Kidney glomerular epithelial cell (primary cell): Measurements from ENCODE around the gene S100A7A.

Experiments used
- DNase-seq: peaks from one replicate; lab custom pipeline; 2025; lab: John Stamatoyannopoulos, UW

The S100A7A gene

DNA sequence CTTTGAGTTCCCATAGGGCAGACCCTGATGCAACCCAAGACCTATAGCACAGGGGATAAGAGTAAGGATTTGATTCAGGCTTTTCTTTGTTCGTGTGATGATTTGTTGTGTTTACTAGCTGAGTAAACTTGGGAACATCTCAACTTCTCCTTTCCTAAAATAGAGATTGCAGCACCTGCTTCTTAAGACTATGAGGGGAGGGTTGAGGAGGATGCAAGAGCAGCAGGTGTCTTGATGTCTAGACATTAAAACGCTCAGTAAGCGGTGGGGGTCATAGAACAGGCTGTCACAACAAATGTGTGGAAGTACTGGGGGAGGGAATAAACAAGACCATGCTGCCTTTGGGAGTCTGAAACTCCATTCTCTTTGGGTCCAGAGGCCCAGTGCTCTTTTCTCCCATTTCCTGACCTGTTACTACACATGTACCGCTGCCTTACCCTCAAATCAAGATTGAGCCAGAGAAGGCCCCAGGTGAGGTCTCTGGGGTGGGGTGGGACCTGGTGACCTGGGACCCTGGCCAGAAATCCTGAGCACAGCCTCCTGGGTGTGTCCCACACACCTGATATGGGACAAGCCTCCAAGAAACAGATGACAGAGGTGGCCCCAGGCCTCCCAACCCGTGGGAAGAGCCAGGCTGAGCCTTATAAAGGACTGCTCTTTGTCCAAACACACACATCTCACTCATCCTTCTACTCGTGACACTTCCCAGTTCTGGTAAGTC, at the start of gene S100A7A:
S100A7A (plus strand) TSS at position 671 of the 721 bp plus-strand sequence. CDS start 1,563 bp downstream, outside the sequence.
- DNase-seq, result no peak

DNA sequence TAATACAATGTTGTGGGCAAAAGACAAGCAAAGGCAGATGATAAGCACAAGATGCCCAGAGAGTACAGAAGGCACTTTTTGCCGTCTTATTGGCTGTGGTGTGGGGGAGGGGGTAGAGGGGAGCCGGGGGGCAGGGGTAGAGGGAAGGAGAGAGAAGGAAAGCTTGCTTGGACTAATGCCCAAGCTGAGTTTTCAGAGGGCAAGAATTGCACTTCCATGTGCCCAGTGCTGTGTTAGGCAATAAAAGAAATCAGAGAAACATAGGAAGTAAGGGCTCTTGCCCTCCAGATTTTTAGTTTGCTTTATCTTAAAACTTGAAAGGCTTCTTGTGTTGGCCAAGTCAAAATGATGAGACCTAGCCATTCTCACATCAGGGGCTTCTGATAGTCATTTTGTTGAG, 49.2 kb upstream of the S100A7A start:
- no peak for DNase-seq

DNA sequence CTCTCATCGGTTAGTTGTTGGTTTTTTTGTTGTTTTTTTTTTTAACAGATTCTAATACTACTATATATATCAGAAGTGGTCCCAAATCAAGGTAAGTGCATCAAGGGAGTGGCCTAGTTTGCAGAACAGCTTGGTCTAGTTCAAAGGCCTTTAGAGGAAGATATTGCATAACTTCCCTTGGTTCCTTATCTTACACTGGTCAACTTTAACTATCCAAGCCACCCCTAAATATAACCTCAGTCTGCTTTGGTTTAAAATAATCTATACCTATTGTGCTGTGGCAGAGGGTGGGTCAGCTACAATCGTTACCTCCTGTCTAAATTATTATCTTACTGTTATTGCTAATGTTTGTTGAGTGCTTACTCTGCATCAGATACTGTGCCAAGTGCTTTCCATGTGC, 47.8 kb upstream of the S100A7A start:
- DNase-seq, result no peak

DNA sequence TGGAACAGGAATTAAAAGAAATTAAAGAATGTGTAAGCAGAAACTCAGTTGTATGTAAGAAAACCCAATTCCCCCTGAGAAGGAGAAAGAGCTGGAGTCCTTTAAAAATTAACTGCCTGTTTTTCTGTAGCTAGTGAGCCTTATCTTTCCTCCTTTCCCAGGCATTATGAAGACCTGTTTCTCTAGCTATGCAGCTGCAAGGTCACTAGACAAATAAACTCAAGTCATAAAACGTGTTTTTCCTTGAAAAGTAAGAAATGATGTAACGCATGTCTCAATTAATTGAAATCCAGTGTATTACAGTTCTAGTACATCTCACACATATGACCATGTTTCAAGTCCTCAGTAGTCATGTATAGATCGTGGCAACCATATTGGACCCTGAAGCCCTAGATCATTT, 46.2 kb upstream of the S100A7A start:
- DNase-seq, result no peak

DNA sequence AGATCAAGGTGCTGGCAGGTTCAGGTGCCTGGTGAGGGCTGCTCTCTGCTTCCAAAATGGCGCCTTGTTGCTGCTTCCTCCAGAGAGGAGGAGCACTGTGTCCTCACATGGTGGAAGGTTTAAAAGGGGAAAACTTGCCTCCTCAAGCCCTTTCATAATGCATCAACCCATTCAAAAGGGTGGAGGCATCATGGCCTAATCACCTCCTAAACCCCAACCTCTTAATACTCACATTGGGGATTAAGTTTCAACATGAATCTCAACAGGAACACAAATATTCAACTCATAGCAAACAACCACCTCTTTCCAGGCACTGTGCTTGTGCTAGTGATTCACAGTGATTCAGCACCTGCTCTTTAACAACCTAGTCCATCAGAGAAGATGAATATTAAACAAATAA, 45.1 kb upstream of the S100A7A start:
- DNase-seq, result no peak

DNA sequence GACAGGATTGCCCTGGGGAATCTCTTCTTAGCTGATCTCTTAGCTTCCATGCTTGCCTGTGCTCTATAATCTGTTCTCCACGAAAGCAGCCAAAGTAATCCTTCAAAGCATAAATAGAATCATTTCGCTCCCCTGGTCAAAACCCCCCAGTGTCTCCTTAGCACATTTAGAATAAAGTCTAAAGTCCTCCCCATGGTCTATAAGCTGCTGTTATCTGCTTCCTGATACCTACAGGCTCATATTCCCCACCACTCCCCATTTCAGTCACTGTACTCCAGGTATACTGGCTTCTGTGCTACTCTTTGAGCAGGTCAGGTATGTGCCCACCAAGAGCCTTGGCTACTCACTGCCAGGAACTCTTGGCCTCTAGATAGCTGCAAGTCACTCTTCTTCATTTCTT, 43.7 kb upstream of the S100A7A start:
- DNase-seq, result no peak

DNA sequence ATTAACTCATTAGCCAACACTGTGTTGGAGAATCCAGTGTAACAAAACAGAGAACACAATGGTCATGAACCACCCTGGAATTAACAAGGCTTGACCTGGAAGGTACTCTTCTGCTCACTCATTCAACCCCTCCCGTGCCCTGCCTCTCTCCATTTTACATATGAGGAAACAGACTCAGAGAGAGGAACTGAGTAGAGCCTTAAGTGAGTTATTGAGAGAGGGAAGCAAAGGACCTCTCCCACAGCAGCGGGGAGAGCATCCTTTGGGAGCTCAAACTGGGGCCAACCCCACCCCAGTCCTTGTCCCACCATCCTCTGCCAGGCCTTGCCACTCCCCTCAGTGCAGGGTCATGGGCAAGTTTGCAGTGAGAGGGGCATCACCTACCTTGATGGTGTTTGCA, 42.2 kb upstream of the S100A7A start:
- DNase-seq, result no peak

DNA sequence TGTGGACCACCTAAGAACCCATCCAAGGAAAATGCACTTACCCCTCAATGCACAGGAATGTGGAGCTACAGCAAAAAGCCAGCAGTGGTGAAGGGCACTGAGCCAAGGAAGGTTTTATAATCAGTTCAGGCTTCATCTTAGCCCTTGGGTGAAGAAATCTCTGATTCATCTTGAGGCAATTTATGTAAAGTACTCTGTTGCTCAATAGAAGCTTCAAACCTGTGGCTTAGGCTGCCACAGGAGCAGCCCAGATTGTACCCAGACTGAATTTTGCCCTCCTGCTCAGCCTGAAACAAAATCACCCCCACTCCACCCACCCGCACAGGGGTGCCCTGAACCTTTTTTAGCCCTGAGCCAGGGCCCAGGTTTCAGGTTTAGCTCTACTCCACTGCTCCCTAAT, 40.8 kb upstream of the S100A7A start, which contains the start of gene S100A12:
S100A12 (minus strand) TSS at position 111 of the 400 bp plus-strand sequence. CDS start 1,029 bp downstream, outside the sequence.
- peak; percentile 92 for DNase-seq

DNA sequence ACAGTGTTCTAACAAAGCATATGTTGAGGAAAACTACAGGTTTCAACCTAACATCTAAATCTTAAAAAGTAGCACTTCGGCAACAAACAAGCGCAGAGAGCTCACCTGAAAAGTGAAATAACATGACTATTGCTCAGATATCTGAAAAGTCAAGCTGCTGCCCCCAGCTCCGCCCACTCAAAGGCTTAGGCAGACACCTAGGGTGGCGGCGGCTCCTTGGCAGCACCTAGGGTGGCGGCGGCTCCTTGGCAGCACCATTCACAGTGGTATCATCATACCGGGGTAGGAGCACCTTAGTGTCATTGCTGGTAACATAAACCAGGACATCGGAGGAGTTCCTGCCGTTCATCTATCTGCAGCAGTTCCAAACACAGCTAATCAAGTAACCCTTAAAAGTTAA, 36.7 kb upstream of the S100A7A start:
- DNase-seq, result no peak

DNA sequence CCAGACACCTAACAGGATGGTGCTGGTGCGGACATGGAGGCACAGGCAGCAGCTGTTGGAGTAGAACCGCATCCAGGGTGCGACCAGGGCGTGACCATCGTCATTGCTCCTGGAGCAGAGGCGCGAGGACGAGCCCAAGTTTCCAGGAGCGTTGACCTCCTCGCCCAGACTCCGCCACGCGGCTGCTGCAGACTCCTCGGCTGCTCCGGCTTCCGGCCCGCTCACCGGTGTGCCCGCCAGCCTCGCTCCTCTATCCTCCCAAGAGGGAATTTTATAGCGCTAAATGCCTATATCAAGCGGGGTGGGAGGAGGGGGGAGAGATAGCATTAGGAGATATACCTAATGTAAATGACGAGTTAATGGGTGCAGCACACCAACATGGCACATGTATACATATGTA, 35.6 kb upstream of the S100A7A start:
- DNase-seq, result no peak

DNA sequence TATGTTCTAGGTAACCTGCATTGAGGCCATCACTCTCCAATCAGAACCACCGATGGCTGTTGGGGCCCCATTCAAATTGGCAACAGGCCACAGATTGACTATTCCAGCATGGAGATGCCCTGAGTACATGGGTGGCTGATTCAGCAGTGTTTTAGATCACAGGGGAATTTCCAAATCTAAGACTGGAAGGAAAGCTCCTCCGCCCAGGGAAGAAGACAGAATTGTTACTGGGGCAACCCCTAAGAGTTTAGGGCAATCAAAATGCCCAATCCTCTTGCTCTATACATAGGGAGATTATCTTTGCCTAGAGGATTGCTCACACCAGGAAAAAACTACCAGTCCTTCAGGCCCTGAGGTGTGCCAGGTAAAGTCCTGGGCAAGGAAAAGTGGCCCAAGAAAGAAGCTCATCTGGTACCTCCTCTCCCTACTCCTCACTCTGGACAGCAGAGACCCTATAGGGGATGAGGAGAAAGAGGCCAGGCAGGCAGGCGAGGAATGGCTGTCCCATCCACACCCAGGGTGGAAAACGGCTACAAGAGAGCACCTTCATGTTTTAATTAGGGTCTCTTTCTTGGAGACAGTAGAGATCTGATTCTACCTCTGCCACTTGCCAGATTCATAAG, 31.3 kb upstream of the S100A7A start:
- no peak for DNase-seq

DNA sequence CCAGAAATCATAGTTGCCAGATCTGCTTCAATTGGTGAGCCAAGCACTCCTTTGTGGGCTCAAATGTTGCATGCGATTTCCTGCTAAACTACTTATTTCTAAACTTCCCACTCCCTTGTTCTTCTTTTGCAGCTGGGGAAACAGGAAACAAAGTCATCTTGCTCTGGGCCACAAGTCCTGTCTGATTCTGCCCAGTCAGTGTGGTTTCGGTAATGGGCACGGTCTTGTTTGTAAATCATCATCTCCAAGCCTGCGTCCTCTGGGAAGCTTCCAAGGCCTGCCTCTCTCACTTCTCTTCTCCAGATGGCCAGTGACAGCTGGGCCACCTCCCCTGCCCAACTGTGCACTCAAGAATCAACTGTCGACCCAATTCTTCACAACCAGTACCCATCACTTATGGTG, 29.8 kb upstream of the S100A7A start:
- DNase-seq, result no peak

DNA sequence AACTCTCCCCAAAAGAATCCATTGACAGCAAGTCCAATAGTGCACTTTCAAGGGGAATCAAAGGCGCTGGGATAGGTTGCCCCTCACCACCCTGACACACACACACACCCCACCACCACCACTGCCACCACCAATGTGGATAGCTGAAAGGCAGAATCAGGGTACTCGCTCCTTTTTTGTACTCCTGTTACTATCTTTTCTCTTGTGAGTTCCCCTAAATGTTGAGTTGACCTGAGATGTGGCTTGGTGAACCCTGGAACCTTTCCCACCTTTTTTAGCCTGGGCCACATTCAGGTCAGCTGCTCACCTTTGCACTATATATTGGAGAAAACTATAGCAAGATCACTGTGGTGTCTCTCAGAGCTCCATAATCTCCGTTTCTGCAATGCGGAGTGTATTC, 29.3 kb upstream of the S100A7A start:
- DNase-seq, result no peak

DNA sequence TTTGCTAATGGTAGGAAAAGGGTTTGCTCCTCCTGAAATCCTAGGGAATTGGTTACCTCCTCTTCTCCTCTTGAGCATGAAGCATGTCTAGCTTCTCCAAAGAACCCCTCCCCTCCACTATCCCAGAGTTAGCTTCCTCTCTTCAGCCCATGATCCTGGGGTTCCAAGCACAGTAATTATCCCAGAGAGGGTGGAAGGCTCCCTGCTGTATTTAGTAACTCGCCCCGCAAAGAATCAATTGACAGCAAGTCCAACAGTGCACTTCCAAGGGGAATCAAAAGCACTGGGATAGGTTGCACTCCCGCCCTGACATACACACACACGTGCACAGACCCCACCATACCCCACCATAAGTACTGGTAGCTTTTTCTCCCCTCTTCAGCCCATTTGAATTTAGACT, 28.5 kb upstream of the S100A7A start:
- DNase-seq, result no peak

DNA sequence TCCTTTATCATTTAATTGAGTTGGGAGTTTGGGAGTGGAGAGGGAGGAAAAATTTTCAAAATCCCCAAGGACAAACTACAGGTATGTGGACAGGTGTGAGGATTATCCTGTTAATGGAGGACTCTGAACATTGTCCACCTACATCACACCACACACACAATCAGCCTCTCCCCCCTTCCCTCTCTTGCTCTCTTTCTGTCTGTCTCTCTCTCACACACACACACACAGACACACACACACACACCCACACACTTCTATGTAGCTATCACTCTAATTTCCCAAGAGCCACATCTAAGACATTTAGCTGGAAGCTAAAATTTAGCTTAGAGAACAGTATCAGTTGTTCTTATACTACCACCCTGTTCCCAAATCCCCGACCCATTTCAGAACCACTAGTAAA, 26.9 kb upstream of the S100A7A start:
- DNase-seq, result no peak

DNA sequence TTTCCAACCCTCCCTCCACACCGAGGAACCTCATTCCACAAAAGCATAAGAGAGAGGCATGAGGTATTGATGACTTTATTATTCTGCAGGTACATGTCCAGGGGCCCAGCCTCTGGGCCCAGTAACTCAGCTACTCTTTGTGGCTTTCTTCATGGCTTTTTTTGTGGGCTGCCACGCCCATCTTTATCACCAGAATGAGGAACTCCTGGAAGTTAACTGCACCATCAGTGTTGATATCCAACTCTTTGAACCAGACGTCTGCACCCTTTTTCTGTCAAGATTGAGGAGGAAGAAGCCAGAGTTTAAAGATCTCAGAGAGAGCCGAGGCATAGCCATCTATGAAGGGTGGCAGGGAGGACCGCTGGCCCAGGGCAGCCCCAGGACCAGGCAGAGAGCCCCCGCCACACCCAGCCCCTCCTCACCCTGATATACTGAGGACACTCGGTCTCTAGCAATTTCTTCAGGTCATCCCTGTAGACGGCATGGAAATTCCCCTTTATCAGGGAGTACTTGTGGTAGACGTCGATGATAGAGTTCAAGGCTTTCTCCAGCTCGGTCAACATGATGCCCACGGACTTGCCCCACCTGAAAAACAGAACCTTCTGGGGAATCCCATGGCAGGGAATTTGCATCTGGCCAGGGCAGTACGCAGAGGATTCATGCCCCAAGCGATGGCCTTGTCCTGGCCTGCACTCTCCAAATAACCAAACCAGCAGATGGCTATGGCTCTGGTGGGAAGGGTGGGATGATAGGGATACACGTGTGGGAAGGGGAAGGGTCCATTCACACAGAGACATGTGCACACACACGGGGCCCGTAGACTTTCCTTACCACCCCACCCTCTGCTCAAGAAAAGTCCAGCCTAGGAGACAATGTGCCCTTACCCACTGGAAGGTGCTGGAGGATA, 26.1 kb upstream of the S100A7A start:
- DNase-seq, result no peak

DNA sequence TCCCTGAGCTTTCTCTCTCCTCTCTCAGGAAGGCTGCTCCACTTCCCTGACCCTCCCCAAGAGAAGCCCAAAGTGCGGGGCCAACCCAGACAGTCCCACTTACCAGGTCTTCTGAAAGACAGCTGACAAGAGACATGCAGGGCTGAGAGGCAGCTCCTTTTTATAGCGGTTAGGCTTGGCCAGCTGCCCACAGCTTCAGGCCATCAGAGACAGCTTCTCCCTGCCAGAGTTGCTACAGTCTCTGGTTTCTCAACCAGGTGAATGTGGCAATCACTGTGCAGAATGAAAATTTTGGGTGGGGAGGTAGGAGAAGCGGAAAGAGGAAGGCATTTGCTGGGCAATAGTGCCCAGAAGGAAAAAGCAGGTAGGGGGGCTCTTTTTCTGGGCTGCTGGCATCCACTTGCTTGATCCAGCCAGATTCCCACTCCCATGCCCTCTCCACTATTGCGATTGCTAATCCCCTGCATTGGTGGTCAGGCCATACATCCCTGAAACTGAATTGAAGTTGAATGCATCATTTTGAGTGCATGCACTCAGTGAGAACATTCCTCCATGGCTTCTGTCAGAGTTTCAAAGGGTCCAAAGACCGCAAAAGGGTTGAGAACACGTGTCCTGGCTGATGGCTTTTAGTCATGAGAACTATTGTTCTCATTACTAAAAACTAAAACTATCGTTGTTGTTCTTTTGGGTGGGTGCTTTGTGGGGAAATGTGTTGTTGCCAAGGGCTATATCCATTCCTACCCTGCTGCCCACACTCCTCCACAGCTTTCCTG, 25.2 kb upstream of the S100A7A start, which contains the start of gene S100A8:
S100A8 (minus strand) TSS at position 136 of the 773 bp plus-strand sequence. CDS start 538 bp downstream, outside the sequence.
- DNase-seq, result no peak

DNA sequence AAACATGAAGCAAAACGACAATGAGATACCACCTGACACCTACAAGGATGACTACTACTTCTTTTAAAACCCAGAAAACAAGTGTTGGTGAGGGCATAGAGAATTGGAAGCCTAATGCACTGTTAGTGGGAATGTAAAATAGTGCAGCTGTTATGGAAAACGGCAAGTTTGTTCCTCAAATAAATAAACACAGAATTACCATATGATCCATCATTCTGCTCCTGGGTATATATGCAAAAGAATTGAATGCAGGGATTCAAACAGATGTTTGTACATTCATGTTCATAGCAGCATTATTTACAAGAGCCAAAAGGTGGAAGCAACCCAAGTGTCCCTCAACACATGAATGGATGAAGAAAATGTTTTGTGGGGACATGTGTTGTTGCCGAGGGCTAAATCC, 24.1 kb upstream of the S100A7A start:
- no peak for DNase-seq

DNA sequence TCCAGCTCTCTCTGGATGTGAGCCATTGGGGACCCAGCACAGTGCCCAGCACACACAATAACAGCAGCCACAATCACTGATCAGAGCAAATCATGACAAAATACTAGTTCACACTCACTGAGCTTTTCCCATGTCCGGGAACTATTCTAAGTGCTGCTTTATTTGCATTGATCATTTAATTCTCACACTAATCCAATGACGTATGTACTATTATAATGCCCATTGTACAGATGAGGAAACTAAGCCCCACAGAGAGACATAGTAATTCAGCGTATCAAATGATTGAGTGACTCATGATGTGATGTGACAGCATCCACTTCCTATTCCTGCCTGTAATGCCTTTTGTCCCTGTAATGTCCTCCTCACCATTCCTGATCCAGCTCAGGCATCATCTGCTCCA, 23.5 kb upstream of the S100A7A start:
- DNase-seq, result no peak

DNA sequence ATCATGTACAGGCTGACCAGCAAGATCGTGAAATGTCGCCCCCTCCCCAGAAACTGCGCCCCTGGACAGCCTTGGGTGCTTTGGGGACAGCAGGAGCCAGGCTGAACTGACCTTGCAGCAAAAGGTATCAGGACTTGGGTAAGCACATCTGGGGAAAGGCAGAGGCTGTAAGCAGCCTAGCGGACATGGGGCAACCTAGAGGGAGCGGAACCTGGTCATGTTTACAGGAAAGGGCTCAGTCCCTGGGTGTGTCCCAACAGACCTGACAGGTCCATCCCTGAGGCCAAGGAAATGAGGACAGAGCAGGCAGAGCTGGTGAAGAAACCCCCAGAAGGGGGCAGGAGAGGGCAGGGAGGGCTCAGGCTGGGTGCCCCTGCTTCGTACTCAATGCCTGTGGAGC, 22.4 kb upstream of the S100A7A start:
- DNase-seq, result no peak

DNA sequence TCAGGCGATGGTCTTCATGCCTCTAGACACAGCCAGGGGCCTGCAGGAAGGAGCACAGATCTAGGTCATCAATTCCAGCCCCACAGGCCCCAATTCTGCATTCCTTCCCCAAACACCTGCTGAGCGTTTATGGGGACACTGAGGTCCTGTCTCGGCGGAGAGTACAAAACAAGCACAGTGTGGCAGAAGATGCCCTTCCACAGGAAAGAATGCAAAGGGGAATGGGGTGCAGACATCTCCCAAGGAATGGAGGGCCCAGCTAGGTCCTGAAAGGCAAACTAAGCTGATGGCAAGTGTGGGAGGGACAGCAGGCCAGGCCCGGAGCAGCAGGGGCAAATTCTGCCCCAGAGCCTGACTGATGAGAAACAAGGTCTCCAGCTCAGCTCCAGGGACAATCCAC, 21.9 kb upstream of the S100A7A start:
- no peak for DNase-seq

DNA sequence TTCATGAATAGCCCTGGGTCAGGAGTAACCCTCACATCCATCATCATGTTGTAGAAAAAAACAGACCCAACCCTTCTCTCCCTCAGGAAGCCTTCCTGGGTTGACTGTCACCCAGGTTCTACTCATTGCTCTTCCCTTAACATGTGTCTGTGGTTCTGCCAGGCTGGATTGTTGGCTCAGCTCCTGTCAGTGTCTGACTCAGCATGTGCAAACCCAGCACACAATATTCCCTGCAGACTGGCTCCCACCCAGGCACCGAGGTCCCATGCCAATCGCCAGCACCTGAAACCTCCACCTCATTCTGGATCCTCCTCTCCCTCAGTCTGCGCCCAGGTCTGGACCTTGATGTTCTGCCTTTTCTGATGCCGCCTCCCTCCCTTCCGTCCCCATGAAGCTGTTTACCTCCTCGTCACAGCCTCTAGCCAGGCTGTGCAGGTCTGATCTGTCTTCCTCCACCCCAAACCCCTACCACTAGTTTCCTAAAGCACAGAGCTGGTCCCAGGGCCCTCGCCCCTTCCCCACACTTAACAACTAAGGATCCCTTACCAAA, 21.1 kb upstream of the S100A7A start:
- no peak for DNase-seq
